HL-60 (cell line): ENCODE measurements around the gene SLK.

Source experiments
- CTCF ChIP-seq: IDR thresholded peaks from one replicate; pipeline ENCODE4 v1.5.1; 2011; ENCODE audit warnings: low read length, control low read depth, inconsistent platforms; ENCODE audit not compliant: insufficient read depth
- GABPA ChIP-seq: IDR thresholded peaks from 2 replicates; pipeline ENCODE4 v1.6.1; 2012; ENCODE audit warnings: low read depth
- POLR2AphosphoS5 ChIP-seq: IDR thresholded peaks from 2 replicates; pipeline ENCODE4 v1.6.1; 2012; ENCODE audit warnings: low read depth
- REST ChIP-seq: IDR thresholded peaks from 2 replicates; pipeline ENCODE4 v1.6.1; 2012; ENCODE audit warnings: low read depth; ENCODE audit not compliant: insufficient replicate concordance

GRCh38 chr10:103990531-103990930, 23.6 kb downstream of the SLK start:
- TF ChIP-seq CTCF (no peak), POLR2AphosphoS5 (no peak), GABPA (no peak), REST (no peak)
